ENCODE measurements around the gene FTCD.

Gene FTCD

DNA sequence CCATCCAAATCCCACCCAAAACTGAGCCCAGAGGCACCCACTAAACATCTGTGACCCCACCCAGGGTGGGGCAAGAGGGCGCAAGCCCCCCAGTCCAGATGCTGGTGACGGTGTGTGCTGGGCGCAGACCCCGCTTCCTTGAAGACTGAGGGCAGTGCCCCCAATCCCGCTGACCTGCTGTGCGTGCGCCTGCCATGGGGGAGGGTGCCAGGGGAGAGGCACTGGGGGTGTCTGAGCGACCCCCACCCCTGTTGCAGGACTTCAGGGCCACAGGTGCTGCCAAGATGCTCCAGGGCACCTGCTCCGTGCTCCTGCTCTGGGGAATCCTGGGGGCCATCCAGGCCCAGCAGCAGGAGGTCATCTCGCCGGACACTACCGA, 44.2 kb downstream of the FTCD start:
- Histone ChIP-seq H4K8ac (ENCODE audit: low read depth, low read length) (no peak overlapping the region), H3K4me3 (ENCODE audit: low read depth, low read length) (no peak overlapping the region), H3K14ac (ENCODE audit: low read length) (no peak overlapping the region), H3K36me3 (ENCODE audit: control insufficient read depth in 1 of 2, insufficient read depth in 2 of 2, low read length in 2 of 2) (peaks cover 25 to 26% of the 10 kb centered on the region in 2 experiments), H4K91ac (ENCODE audit: low read depth, low read length) (no peak overlapping the region), H4K12ac (ENCODE audit: low read depth, low read length) (no peak overlapping the region), H2BK5ac (ENCODE audit: low read depth, low read length, poor library complexity) (no peak overlapping the region), H3K4me2 (ENCODE audit: low read length) (no peak overlapping the region), H2AFZ (ENCODE audit: insufficient read depth, low read length, poor library complexity) (no peak overlapping the region), H3K9ac (ENCODE audit: low read length) (no peak overlapping the region), H3K27me3 (ENCODE audit: insufficient read depth, low read length) (no peaks in the 10 kb centered on the region), H3K79me1 (ENCODE audit: low read length) (no peaks in the 10 kb centered on the region), H3K18ac (ENCODE audit: low read length) (no peak overlapping the region), H3K4me1 (ENCODE audit: control insufficient read depth in 1 of 2, insufficient read depth in 2 of 2, low read length in 2 of 2) (no peaks in the 10 kb centered on the region), H3K27ac (ENCODE audit: low read depth, low read length) (no peak overlapping the region), H3K4ac (ENCODE audit: low read depth, low read length) (no peak overlapping the region), H3K23ac (ENCODE audit: low read length) (no peak overlapping the region), H2BK12ac (ENCODE audit: low read length) (no peak overlapping the region), H3K9me3 (ENCODE audit: insufficient read depth, low read depth, low read length) (peaks cover 7% of the 10 kb centered on the region), H3K79me2 (ENCODE audit: control insufficient read depth, insufficient read depth, low read length, poor library complexity) (no peaks in the 10 kb centered on the region), H2AK5ac (ENCODE audit: low read length) (no peak overlapping the region), H2BK120ac (ENCODE audit: insufficient read depth, low read length, poor library complexity) (no peak overlapping the region)
- no peak for DNase-seq
- no CpG with 5 or more reads among the region's 12 CpGs for whole genome bisulfite sequencing (ENCODE audit: extremely low coverage, insufficient coverage, insufficient read length)

DNA sequence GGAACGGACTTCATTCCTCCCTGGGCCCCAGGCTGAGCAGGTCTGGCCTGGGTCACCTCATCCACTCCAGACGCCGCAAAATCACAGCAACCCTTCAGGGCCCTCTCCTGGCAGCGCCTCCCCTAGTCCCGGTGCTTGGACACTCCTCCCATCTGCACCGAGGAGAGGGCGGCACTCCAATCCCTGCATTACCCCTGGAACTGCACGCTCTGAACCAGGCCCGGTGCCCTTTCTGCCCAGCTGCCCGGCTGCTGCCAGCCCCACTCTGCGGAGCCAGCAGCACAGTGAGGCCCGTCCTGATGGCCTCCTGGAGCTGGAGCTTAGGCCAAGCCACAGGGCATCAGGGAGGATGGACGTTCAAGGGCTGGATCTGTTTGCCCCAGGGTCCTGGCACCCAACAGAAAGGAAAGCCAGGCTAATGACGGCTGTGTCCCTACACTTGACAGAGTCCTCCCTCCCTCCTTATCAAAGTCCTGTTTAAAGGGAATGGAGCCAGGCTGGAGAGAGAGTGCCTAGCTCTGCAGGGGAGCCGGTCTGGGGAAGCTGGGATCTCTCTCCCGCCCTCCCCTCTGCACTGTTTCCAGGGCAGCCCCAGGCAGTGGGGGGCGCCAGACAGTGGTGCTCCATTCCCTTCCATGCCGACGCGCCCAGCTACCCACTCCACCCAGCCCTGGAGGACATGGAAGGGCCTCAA, 44.7 kb downstream of the FTCD start:
- H2BK5ac ChIP-seq (ENCODE audit: low read depth, low read length, poor library complexity) = no peak overlapping the region
- H3K27me3 ChIP-seq (ENCODE audit: insufficient read depth, low read length) = no peaks in the 10 kb centered on the region
- no peak overlapping the region for H2BK120ac ChIP-seq (ENCODE audit: insufficient read depth, low read length, poor library complexity)
- H4K12ac ChIP-seq (ENCODE audit: low read depth, low read length) = no peak overlapping the region
- no peak overlapping the region for H3K27ac ChIP-seq (ENCODE audit: low read depth, low read length)
- H3K4me2 ChIP-seq (ENCODE audit: low read length) = no peak overlapping the region
- no peak overlapping the region for H4K8ac ChIP-seq (ENCODE audit: low read depth, low read length)
- H3K9me3 ChIP-seq (ENCODE audit: insufficient read depth, low read depth, low read length) = peaks cover 5% of the 10 kb centered on the region
- H4K91ac ChIP-seq (ENCODE audit: low read depth, low read length) = no peak overlapping the region
- no peak overlapping the region for H3K4me3 ChIP-seq (ENCODE audit: low read depth, low read length)
- no peaks in the 10 kb centered on the region for H3K4me1 ChIP-seq (ENCODE audit: control insufficient read depth in 1 of 2, insufficient read depth in 2 of 2, low read length in 2 of 2)
- H3K79me2 ChIP-seq (ENCODE audit: control insufficient read depth, insufficient read depth, low read length, poor library complexity) = no peaks in the 10 kb centered on the region
- no peak overlapping the region for H2BK12ac ChIP-seq (ENCODE audit: low read length)
- peaks cover 20 to 21% of the 10 kb centered on the region in 2 experiments for H3K36me3 ChIP-seq (ENCODE audit: control insufficient read depth in 1 of 2, insufficient read depth in 2 of 2, low read length in 2 of 2)
- H3K79me1 ChIP-seq (ENCODE audit: low read length) = no peaks in the 10 kb centered on the region
- no peak overlapping the region for H3K23ac ChIP-seq (ENCODE audit: low read length)
- H3K18ac ChIP-seq (ENCODE audit: low read length) = no peak overlapping the region
- no peak overlapping the region for H3K14ac ChIP-seq (ENCODE audit: low read length)
- DNase-seq = no peak
- no peak overlapping the region for H2AFZ ChIP-seq (ENCODE audit: insufficient read depth, low read length, poor library complexity)
- no peak overlapping the region for H3K4ac ChIP-seq (ENCODE audit: low read depth, low read length)
- H2AK5ac ChIP-seq (ENCODE audit: low read length) = no peak overlapping the region
- H3K9ac ChIP-seq (ENCODE audit: low read length) = no peak overlapping the region
- no CpG with 5 or more reads among the region's 20 CpGs for WGBS (ENCODE audit: extremely low coverage, insufficient coverage, insufficient read length)

DNA sequence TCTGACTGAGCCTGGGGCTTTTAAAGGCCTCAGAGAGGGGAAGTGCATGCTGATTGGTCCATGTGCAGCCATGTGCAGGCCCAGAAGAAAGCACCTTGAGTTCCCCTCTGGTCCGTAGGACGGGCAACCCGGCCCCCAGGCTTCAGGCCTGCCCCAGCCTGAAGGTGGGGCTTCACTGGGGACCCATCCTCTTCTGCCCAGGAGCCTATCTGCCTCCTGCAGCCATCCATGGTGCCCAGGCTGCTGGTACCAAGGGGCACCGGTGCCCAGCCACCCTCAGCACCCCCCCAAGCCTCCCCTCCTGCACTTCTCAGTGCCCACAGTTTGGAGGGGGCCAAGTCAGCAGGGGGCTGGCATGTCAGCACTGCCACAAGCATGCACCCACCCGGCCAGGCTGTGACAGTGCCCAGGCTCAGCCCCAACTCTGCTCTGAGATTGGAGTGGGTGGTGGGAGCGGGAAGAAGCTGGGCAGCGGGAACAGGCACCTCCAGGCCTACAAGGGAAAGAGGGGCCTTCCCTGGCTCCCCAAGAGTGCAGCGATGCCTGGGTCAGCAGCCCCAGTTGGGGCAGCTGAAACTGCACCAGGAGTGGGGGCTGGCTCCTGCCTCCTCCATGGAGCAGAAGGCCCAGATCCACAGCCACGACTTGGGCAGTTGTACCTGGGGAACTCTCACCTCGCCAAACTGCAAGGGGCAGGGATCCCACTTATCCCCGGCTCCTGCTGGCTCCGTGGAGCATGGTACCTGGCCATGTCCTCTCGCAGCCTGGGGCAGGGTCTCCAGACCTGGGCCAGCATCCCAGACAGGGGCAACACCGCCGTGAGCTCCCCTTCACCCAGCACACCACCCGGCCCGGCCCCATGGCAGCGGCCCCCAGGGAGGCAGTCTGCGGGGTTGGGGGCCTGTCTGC, 45.8 kb downstream of the FTCD start:
- Histone ChIP-seq H3K79me1 (ENCODE audit: low read length) (no peaks in the 10 kb centered on the region), H3K4me1 (ENCODE audit: control insufficient read depth in 1 of 2, insufficient read depth in 2 of 2, low read length in 2 of 2) (no peaks in the 10 kb centered on the region), H2BK120ac (ENCODE audit: insufficient read depth, low read length, poor library complexity) (no peak overlapping the region), H3K36me3 (ENCODE audit: control insufficient read depth in 1 of 2, insufficient read depth in 2 of 2, low read length in 2 of 2) (peaks cover 17 to 20% of the 10 kb centered on the region in 2 experiments), H2BK12ac (ENCODE audit: low read length) (no peak overlapping the region), H3K9me3 (ENCODE audit: insufficient read depth, low read depth, low read length) (peaks cover 2% of the 10 kb centered on the region), H3K27ac (ENCODE audit: low read depth, low read length) (no peak overlapping the region), H3K4ac (ENCODE audit: low read depth, low read length) (no peak overlapping the region), H3K23ac (ENCODE audit: low read length) (no peak overlapping the region), H4K91ac (ENCODE audit: low read depth, low read length) (no peak overlapping the region), H4K8ac (ENCODE audit: low read depth, low read length) (no peak overlapping the region), H3K14ac (ENCODE audit: low read length) (no peak overlapping the region), H3K9ac (ENCODE audit: low read length) (no peak overlapping the region), H3K27me3 (ENCODE audit: insufficient read depth, low read length) (no peaks in the 10 kb centered on the region), H2BK5ac (ENCODE audit: low read depth, low read length, poor library complexity) (no peak overlapping the region), H3K79me2 (ENCODE audit: control insufficient read depth, insufficient read depth, low read length, poor library complexity) (no peaks in the 10 kb centered on the region), H3K4me2 (ENCODE audit: low read length) (no peak overlapping the region), H3K4me3 (ENCODE audit: low read depth, low read length) (no peak overlapping the region), H3K18ac (ENCODE audit: low read length) (no peak overlapping the region), H2AK5ac (ENCODE audit: low read length) (no peak overlapping the region), H4K12ac (ENCODE audit: low read depth, low read length) (no peak overlapping the region), H2AFZ (ENCODE audit: insufficient read depth, low read length, poor library complexity) (no peak overlapping the region)
- DNase-seq = no peak
- WGBS (ENCODE audit: extremely low coverage, insufficient coverage, insufficient read length) = no CpG with 5 or more reads among the region's 19 CpGs

DNA sequence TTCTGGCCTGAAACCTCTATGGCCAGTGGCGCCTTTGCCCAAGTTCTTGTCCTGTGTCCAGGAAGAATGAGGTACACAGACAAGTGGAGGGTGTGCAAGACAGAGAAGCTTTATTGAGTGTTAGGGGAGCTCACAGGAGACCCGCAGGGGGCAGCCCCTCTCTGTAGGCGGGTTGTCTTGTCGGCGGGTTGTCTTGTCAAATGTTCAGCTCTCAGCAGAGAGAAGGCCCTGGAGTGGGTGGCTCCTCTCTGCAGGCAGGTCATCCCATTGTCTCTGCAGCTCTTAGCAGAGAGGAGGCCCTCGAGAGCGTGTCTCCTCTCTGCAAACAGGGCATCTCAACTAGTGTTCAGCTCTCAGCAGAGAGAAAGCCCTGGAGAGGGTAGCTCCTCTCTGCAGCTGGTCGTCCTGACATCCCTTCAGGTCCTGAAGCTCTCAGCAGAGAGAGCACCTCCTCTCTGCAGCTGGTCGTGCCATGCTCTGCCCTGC, 46.5 kb downstream of the FTCD start:
- Histone ChIP-seq H3K9me3 (ENCODE audit: insufficient read depth, low read depth, low read length) (peaks cover 2% of the 10 kb centered on the region), H3K36me3 (ENCODE audit: control insufficient read depth in 1 of 2, insufficient read depth in 2 of 2, low read length in 2 of 2) (peaks cover 16 to 19% of the 10 kb centered on the region in 2 experiments), H3K4me1 (ENCODE audit: control insufficient read depth in 1 of 2, insufficient read depth in 2 of 2, low read length in 2 of 2) (no peaks in the 10 kb centered on the region), H4K12ac (ENCODE audit: low read depth, low read length) (no peak overlapping the region), H2BK120ac (ENCODE audit: insufficient read depth, low read length, poor library complexity) (no peak overlapping the region), H2AFZ (ENCODE audit: insufficient read depth, low read length, poor library complexity) (no peak overlapping the region), H3K18ac (ENCODE audit: low read length) (no peak overlapping the region), H3K9ac (ENCODE audit: low read length) (no peak overlapping the region), H2BK12ac (ENCODE audit: low read length) (no peak overlapping the region), H2BK5ac (ENCODE audit: low read depth, low read length, poor library complexity) (no peak overlapping the region), H3K4me3 (ENCODE audit: low read depth, low read length) (no peak overlapping the region), H3K79me1 (ENCODE audit: low read length) (no peaks in the 10 kb centered on the region), H3K79me2 (ENCODE audit: control insufficient read depth, insufficient read depth, low read length, poor library complexity) (no peaks in the 10 kb centered on the region), H3K4me2 (ENCODE audit: low read length) (no peak overlapping the region), H3K4ac (ENCODE audit: low read depth, low read length) (no peak overlapping the region), H3K27ac (ENCODE audit: low read depth, low read length) (no peak overlapping the region), H4K91ac (ENCODE audit: low read depth, low read length) (no peak overlapping the region), H3K23ac (ENCODE audit: low read length) (no peak overlapping the region), H2AK5ac (ENCODE audit: low read length) (no peak overlapping the region), H3K27me3 (ENCODE audit: insufficient read depth, low read length) (no peaks in the 10 kb centered on the region), H4K8ac (ENCODE audit: low read depth, low read length) (no peak overlapping the region), H3K14ac (ENCODE audit: low read length) (no peak overlapping the region)
- no CpG with 5 or more reads among the region's 9 CpGs for WGBS (ENCODE audit: extremely low coverage, insufficient coverage, insufficient read length)
- no peak for DNase-seq
